ENCODE measurements around the gene WDR7.

The WDR7 gene

GRCh38 chr18:56723706-56724105 is 72.5 kb downstream of the WDR7 start:
- DNase-seq: no peak

DNA sequence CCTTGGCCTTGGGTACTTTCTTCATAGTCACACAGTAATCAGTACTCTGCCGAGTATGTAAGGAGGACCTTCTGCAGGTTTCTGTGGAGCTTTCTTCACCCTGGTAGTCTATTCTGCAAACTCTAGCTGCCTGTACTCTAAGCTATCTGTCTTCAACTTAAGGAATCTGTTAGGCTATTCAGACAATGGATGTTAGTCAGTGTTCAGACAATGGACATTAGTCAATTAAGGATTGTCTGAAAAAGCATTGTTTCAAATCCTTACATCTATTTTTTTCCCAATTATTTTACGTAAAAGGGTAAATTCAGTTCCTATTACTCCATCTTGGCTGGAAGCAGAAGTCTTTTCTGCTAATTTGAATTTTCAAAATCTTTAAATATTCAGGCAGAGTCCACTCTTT is 75.7 kb downstream of the WDR7 start:
- DNase-seq: no peak

DNA sequence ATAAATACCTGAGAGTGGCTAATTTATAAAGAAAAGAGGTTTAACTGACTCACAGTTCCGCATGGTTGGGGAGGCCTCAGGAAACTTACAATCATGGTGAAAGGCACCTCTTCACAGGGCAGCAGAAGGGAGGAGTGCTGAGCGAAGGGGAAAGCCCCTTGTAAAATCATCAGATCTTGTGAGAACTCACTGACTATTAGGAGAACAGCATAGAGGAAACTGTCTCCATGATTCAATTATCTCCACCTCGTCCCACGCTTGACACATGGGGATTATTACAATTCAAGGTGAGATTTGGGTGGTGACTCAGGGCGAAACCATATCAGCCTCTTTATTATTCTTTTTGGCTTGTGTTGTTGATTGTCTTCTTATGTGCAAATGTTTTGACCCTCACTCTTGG is 76.2 kb downstream of the WDR7 start:
- DNase-seq: no peak

DNA sequence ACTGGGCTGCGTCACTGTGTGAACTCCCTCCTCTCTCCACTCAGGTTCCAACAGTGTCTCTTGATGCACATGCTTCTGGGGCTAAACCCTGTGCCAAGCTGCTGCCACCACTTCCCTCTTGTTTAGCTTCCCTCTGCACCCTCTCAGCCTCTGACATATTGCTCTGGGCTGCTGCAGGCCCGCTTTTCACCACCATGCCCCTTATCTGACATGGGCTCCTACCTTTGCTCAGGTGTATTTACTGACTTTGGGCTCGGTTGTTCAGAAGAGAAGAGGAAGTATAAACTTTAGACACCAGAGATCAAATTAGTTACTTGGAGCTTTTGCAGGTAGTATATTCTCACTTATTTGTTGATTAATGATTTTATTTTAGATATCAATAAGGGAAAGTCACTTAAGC is 77.6 kb downstream of the WDR7 start:
- no peak for DNase-seq

DNA sequence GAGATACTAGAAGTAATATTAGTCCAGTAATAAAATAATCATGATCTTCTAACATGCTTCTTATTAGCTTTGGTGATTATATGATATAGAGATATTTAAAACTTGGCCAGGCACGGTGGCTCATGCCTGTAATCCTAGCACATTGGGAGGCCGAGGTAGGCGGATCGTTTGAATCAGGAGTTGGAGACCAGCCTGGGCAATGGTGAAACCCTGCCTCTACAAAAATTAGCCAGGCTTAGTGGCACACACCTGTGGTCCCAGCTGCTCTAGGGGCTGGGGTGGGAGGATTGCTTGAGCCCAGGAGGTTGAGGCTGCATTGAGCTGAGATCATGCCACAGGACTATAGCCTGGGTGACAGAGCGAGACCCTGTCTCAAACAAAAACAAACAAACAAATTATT is 87.0 kb downstream of the WDR7 start:
- DNase-seq: no peak

DNA sequence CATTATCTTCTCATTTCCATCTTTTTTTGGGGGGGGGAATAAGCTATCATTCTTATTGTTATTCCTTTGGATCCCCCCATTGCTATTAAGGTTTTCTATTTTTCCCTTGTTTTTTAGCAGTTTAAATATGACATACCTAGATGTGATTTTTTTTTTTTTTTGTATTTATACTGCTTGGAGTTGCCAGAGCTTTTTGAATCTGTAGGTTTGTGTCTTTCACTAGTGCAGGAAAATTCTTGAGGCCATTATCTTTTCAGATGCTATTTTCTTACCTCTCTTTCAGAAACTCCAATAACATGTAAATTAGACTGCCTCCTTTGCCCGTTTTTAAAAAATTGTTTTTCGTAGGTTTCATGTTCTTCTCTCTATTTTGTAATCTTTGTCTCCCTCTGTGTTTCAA is 88.6 kb downstream of the WDR7 start:
- no peak for DNase-seq

- DNase-seq: no peak
Measured at GRCh38 chr18:56740645-56741044, 89.5 kb downstream of the WDR7 start.

- no peak for DNase-seq
Measured at GRCh38 chr18:56741685-56742084, 90.5 kb downstream of the WDR7 start.

DNA sequence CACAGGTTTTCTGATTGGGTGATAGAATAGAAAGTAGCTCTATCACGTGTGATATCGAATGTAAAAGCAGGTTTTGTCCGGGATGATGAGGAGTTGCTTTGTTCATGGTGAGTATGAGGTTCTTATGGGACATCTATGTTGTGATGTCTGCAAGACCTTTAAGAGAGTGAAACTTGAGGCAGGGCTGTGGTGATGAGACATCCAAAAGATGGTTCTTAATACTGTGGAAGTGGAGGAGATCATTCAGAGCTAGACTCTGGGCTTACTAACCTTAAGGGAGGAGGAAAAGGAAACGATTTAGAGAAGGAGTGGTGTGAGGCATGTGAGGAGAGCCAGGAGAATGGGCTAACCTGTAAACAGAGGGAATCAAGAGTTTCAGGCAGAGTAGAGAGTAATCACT is 92.0 kb downstream of the WDR7 start:
- DNase-seq: no peak

GRCh38 chr18:56747032-56747658 is 96.0 kb downstream of the WDR7 start:
- DNase-seq: no peak

GRCh38 chr18:56747857-56748256 is 96.7 kb downstream of the WDR7 start:
- DNase-seq: no peak

- DNase-seq: peak; percentile 0 to 12
Measured at GRCh38 chr18:56748698-56749268, 97.6 kb downstream of the WDR7 start.

- DNase-seq: no peak
Measured at GRCh38 chr18:56756966-56757365, 105.8 kb downstream of the WDR7 start.

DNA sequence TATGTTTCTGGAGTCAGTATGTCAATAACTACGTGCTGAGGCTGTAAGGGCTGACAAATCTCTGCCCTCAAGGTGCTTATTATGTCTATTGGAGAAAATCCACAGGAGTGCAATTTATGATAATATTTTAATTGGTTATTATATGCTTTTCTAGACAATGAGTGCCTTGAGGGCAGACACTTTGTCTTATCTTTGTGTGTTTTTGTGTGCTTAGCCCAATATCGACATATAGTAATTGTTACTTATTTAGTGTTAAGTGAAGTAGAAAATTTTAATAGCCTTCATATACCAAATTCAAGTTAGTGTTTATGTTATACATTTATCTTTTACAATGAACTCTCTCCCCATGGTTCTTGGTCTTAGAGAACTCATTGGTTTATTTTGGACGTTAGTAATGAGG is 118.9 kb downstream of the WDR7 start:
- no peak for DNase-seq

DNA sequence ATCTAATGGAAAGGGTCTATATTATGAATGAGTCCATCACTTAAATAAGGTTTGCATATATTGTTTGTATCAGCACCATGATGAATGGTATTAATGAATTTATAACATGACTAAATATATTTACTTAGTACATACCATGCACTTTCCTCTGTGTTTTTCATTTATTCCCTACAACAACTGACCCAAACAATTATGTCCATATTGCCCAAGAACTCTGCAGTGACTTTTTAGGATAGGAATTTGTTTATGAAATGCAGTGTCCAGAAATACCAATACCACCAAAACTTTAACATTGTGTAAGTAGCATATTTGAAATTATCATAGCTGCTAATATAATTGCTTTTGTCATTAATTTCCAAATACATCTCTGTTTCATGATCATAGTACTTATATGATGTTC is 119.7 kb downstream of the WDR7 start:
- no peak for DNase-seq

DNA sequence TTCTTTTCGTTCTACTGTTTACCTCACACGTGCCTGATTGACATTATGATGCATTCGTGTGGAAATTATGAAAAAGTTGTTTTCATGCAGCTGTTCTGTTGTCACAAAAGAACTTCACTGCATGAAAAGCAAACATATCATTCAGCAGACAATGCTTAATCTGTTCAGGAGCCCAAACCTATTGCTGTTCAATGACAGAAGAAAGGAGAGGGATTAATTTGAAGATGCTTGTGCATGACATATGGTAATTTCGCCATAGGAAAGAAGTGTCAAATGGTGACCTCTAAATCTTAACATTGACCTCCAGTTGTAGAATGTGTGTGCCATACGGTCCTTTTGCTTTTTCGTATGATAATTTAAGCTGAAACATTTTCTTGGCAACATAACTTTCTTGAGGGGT is 124.5 kb downstream of the WDR7 start:
- DNase-seq: no peak

DNA sequence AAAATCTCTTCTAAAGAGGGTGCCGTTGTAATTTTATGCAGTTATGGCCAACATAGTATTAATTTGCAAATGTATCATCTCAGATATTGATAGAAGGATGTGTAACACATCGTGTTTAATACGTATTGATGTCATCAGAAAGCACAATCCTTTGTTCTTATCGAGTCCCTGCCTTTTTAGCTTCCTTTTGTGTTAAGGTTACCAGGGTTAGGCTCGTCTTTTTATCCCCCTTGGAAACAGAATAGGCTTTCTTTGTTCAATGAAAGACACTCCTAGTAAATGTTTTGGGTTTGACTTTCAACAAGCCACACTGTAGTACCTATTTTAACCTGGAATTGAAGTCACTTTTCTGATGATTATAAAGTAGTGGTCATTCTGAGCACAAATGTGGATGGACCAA is 136.2 kb downstream of the WDR7 start:
- no peak for DNase-seq

DNA sequence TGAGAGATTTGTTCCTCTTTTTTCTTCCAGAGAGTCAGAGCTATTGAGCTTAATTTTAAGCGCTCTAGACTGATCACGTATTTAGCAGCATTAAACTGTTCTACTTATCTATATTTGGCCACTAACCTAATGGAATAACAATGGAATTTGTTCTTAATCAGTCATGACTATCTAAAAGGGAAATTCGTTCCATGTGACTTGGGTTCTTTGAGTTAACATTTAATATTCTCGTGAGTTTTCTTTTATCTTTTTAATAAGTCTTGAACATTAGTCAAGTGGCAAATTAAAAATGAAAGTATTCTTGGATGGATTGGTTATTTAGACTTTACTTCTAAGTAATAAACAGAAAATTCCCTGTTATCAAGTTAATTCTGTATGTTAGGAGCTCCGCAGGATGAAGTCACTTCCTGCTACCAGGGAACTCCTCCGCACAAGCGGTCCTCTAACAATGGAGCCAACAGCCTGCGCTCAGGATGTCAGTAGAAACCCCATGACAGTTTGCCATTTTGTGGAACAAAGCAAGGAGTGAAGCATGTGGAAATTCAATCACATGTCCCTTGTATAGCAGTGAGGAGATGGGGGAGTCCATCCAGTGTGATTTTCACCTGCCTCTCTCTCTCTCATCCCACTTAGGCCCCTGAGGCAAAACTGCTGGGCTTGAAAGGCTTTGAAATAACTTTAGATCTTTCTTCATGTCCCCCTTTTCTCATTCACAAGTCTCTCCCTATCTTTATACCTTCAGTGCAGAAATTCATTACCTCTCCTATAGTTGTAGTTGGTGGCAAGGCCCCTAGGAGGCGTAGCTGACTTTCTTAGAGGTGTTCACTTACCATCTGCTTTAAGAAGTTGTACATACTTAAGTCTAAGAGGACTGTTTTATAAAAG is 138.1 kb downstream of the WDR7 start:
- DNase-seq: no peak

GRCh38 chr18:56789889-56790180 is 138.7 kb downstream of the WDR7 start:
- DNase-seq: no peak

GRCh38 chr18:56795381-56795780 is 144.2 kb downstream of the WDR7 start:
- DNase-seq: no peak

DNA sequence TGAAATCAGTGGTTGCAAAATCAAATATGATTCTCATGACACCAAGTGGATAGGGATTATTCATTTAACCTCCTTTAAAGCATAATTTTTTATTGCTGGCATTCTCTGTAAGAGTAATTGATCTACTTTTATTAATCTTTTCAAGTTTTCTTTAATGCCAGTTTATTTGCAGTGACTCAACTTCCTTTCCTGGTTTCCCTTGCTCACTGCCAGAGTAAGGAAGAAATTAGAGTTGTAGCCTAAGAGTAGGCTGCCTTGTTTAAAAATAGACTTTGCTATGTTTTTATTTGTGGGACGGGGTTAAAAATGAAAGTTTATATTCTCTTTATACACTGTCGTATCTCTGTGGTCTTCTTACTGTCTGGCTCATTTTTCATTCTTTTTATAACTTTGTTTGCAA is 148.6 kb downstream of the WDR7 start:
- DNase-seq: no peak

DNA sequence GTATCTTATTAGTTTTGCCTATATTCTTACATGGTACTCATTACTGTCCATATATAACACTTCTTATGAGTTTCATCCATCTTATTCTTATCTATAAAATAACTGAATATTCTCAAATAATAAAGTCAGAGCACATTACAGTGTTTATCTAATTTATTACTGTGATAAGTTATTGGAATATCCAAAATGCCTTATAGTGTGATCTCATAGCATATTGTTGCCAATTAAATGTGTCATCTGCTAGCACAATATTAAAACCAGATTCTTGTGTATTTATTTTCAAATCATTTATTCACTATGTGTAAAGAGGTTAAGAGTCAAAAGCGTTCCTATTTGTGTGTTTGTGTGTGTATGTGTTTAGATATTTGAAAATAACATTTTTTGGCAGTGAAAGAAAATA is 151.9 kb downstream of the WDR7 start:
- DNase-seq: no peak

DNA sequence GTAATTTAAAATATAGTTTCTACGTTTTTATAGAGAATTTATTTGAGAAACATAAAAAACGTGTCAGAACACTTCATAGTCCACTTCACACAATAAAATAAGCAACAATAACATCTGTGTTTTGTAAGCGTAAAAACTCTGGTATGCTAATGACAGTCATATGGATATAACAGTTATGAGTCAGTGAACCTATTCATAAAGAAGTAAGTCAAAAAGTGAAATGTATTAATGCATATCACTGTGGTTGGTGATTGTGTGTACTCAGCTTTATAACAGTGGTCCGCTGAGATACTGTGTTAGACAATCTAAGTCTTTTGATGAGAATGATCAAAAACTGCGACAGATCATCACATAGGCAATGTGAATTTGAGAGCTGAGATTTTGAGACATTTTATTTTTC is 153.2 kb downstream of the WDR7 start:
- DNase-seq: no peak

GRCh38 chr18:56807901-56808300 is 156.7 kb downstream of the WDR7 start:
- DNase-seq: no peak

DNA sequence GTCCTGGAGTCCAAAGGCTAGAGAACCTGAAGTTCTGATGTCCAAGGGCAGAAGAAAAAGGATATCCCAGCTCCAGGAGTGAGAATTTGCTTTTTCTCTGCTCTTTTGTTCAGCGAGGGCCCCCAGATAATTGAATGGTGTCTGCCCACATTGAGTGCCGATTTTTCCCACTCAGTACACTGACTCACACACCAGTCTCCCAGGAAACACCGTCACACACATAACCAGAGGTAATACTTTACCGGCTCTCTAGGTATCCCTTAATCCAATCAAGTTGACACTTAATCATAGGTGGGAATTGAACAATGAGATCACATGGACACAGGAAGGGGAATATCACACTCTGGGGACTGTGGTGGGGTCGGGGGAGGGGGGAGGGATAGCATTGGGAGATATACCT is 161.5 kb downstream of the WDR7 start:
- no peak for DNase-seq

Data from NCI-H187 (cell line).